Uterus (tissue), 4 donors: ENCODE measurements around the gene HVCN1. TPM values are rescaled to one million over a fixed set of nuclear protein-coding genes. Genes with fewer than 3 reads are reported as not detected.

Experiments
- DNase-seq, 2 donors: peaks; one replicate each; pipeline ENCODE4 v3.0.0-alpha.2; 2019 to 2020
- H3K27ac ChIP-seq, 2 donors: fragments of 200-600 bp; sonication (generic); 1 replicate in 1 of 2; 2 replicates in 1 of 2; pipeline ENCODE4 v1.5.1; 2016 to 2018
- H3K27me3 ChIP-seq, 2 donors: fragments of 200-600 bp; sonication (generic); one replicate each; pipeline ENCODE4 v1.5.1; 2018 to 2019; ENCODE audit warnings: control low read depth in 1 of 2
- H3K36me3 ChIP-seq, 2 donors: fragments of 200-600 bp; sonication (generic); one replicate each; pipeline ENCODE4 v1.5.1; 2019; ENCODE audit warnings: control low read depth in 1 of 2
- H3K4me1 ChIP-seq, 2 donors: fragments of 200-600 bp; sonication (generic); one replicate each; pipeline ENCODE4 v1.5.1; 2018 to 2019; ENCODE audit warnings: control low read depth in 1 of 2
- H3K4me3 ChIP-seq, 2 donors: fragments of 200-600 bp; sonication (generic); 1 replicate in 1 of 2; 2 replicates in 1 of 2; pipeline ENCODE4 v1.5.1; 2018 to 2019; ENCODE audit warnings: mild to moderate bottlenecking in 1 of 2
- H3K9me3 ChIP-seq, 2 donors: fragments of 200-600 bp; sonication (generic); one replicate each; pipeline ENCODE4 v1.5.1; 2019; ENCODE audit warnings: control low read depth in 1 of 2
- CTCF ChIP-seq, 4 experiments: fragments of 200-600 bp in 2 of 4; fragments of 450-650 bp in 2 of 4; sonication (generic) in 2 of 4; IDR thresholded peaks; one replicate each; pipeline ENCODE4 v1.5.1; 2016 to 2019; ENCODE audit warnings: antibody characterized with exemption in 4 of 4, mild to moderate bottlenecking in 2 of 4, moderate library complexity in 1 of 4
- POLR2A ChIP-seq, 2 donors: fragments of 450-650 bp; IDR thresholded peaks; one replicate each; pipeline ENCODE4 v1.6.1; 2016; ENCODE audit warnings: antibody characterized with exemption in 2 of 2, mild to moderate bottlenecking in 1 of 2, moderate library complexity in 1 of 2
- intact Hi-C: fragments of 100-400 bp; cut with DNase I; formaldehyde crosslinking; loops from one replicate; pipeline ENCODE4 v1.15.1; 2023; ENCODE audit warnings: low total_unique reads
- total RNA-seq, 4 donors: library from RNA; depleted of rRNA in 3 of 4; stranded (reverse); fragments of >200 nt in 3 of 4; gene quantifications; one replicate each; pipeline versions ENCODE4 v1.1.0 to v1.2.4, GENCODE V29; 2014 to 2023
- donor health status: DM: yes; HTN: yes; CAD: no.

Gene HVCN1
- total RNA-seq, 4 donors from 2014 or later, result 3.8 to 18.1 (median 14.0) TPM

- Histone ChIP-seq H3K27ac (no peak overlapping the region), H3K27me3 (no peaks in the 10 kb centered on the region), H3K36me3 (no peaks in the 10 kb centered on the region), H3K4me1 (no peaks in the 10 kb centered on the region), H3K9me3 (peaks cover 0 to 20% of the 10 kb centered on the region in 2 donors), H3K4me3 (no peak overlapping the region)
- TF ChIP-seq POLR2A (IDR thresholded peaks at IDR 0.05) (no peak), CTCF (IDR thresholded peaks at IDR 0.05) (no peak)
- DNase-seq, result no peak
- intact Hi-C loops, result no loop called here
These were observed 20.3 kb downstream of the HVCN1 start for GRCh38 chr12:110668480-110669192.

DNA sequence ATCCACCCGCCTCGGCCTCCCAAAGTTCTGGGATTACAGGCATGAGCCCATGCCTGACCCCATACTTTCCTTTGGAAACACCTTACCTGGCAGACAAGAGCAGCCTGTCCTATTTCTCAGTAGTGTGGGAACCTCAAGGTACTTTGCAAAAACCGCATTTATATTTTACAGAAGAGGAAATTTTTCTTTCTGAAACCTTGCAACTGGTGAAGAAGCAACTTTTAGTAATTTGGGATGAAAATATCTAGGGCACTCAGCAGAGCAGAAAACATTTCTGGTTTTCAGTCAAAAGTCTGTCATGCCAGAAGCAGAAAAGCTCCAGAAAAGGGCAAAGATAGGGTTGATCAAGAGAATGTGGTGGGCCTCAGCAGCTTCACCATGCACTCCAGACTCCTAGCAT lies 21.2 kb downstream of the HVCN1 start:
- H3K36me3 ChIP-seq, result no peaks in the 10 kb centered on the region
- intact Hi-C loops, result no loop called here
- no peak overlapping the region for H3K4me3 ChIP-seq
- H3K27me3 ChIP-seq, result no peaks in the 10 kb centered on the region
- no peak overlapping the region for H3K27ac ChIP-seq
- no peaks in the 10 kb centered on the region for H3K4me1 ChIP-seq
- no peak for DNase-seq
- TF ChIP-seq CTCF (IDR thresholded peaks at IDR 0.05), result no peak
- TF ChIP-seq POLR2A (IDR thresholded peaks at IDR 0.05), result no peak
- peaks cover 0 to 20% of the 10 kb centered on the region in 2 donors for H3K9me3 ChIP-seq

DNA sequence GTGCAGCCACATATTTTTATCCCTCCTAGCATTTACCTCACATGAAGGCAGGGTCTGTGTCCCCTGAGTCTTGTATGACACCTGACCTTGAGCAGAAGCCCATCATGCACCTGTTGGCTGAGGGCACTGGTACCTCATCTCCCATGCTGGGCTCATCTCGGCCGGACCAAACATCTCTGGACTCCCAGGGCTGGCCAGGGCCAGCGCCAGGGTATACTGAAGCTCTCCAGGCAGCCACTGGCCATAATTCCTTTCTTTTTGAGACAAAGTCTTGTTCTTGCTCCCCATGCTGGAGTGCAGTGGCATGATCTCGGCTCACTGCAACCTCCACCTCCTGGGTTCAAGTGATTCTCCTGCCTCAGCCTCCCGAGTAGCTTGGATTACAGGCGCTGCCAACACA lies 22.0 kb downstream of the HVCN1 start:
- Histone ChIP-seq H3K27me3 (no peaks in the 10 kb centered on the region), H3K4me1 (no peaks in the 10 kb centered on the region), H3K4me3 (no peak overlapping the region), H3K36me3 (no peaks in the 10 kb centered on the region), H3K9me3 (peaks cover 0 to 20% of the 10 kb centered on the region in 2 donors), H3K27ac (no peak overlapping the region)
- no peak for TF ChIP-seq POLR2A (IDR thresholded peaks at IDR 0.05)
- no peak for TF ChIP-seq CTCF (IDR thresholded peaks at IDR 0.05)
- intact Hi-C loops, result no loop called here
- no peak for DNase-seq

GRCh38 chr12:110661337-110661972 lies 27.5 kb downstream of the HVCN1 start:
- intact Hi-C loops, result no loop called here

GRCh38 chr12:110658878-110659277 lies 30.0 kb downstream of the HVCN1 start:
- no peaks in the 10 kb centered on the region for H3K9me3 ChIP-seq
- H3K4me1 ChIP-seq, result no peaks in the 10 kb centered on the region
- intact Hi-C loops, result no loop called here
- TF ChIP-seq POLR2A (IDR thresholded peaks at IDR 0.05), result no peak
- no peak for TF ChIP-seq CTCF (IDR thresholded peaks at IDR 0.05)
- no peak overlapping the region for H3K4me3 ChIP-seq
- no peak overlapping the region for H3K27ac ChIP-seq
- no peak for DNase-seq
- no peaks in the 10 kb centered on the region for H3K27me3 ChIP-seq
- H3K36me3 ChIP-seq, result no peaks in the 10 kb centered on the region

More at GRCh38 chr12:110661337-110661972, 27.5 kb downstream of the HVCN1 start:
- Histone ChIP-seq H3K9me3 (peaks cover 0 to 15% of the 10 kb centered on the region in 2 donors), H3K27me3 (no peaks in the 10 kb centered on the region), H3K4me1 (no peaks in the 10 kb centered on the region), H3K4me3 (no peak overlapping the region), H3K27ac (no peak overlapping the region), H3K36me3 (no peaks in the 10 kb centered on the region)
- DNase-seq, result no peak
- TF ChIP-seq POLR2A (IDR thresholded peaks at IDR 0.05), result no peak
